ENCODE measurements around the gene WBP2NL.

- TF ChIP-seq CTCF (IDR thresholded peaks at IDR 0.05 in 8 of 11, conservative IDR thresholded peaks at IDR 0.05 in 3 of 11) (no peak), POLR2A (IDR thresholded peaks at IDR 0.05) (no peak)
Measured at GRCh38 chr22:42077486-42078125, 79.0 kb downstream of the WBP2NL start.

Data from spleen (tissue), 7 donors.